ENCODE measurements around the gene ALDH7A1. TPM values are rescaled to one million over a fixed set of nuclear protein-coding genes. Genes with fewer than 3 reads are reported as not detected.

Gene ALDH7A1
- total RNA-seq, 1 donor, result 34.5 TPM

DNA sequence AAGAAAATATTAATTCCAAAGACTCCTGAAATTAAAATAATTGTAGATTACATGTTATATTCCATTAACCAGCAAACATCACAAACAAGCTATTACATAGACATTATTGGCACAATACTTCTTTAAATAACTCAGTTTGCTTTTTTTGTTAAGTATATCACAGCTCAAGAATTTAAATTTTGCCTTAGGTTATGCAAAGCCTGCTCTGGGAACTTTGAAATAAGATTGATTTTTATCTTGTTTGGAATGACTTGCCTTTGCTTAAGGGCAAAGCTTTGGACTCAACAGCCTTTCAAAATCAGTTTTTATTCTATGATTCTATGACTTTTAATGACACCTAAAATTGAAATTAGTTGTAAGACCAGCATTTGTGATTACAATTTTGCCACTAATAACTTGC is 78.2 kb downstream of the ALDH7A1 start:
- DNase-seq (ENCODE audit: low read depth), result peak; percentile 44
- H3K4me3 ChIP-seq (ENCODE audit: low read depth, low read length), result no peak overlapping the region
- no peak for TF ChIP-seq CTCF (IDR thresholded peaks at IDR 0.05; ENCODE audit: insufficient read depth, low read depth, low read length)

DNA sequence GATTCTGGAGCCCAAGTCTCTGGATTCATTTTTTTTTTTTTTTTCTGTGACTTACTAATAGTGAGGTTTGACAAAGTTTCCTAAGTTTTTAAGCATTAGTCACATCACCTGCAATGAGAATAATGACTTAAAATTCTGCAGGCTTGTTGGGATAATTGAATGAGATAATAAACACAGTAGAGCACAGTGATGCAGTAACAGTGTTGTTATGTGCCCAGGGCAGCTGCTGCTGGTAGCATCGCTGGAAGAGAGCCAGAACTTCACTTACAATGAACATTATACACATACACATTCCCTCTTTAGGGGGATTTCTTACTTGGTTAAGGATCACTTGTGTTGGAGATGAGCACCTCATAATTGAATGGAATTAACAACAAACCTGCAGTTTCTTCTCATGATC is 78.9 kb downstream of the ALDH7A1 start:
- DNase-seq (ENCODE audit: low read depth), result no peak
- H3K4me3 ChIP-seq (ENCODE audit: low read depth, low read length), result no peak overlapping the region
- no peak for TF ChIP-seq CTCF (IDR thresholded peaks at IDR 0.05; ENCODE audit: insufficient read depth, low read depth, low read length)

DNA sequence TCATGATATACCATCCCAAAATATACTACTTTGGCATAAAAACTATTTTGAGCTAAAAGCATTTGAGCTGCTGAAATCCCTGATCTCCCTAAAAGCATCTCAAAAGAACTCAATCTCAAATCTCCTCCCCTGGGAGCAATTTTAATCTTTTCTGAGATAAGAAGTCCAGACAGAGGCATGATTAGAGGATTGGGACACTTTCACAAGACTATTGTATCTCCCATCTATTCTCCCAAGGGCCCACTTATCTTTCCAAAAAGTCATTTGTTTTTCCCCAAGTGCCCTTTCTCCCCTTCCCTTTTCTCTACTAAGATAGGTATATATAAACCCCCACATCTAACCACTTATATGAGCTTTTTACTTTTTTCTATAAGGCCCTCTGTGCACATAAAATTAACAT is 79.7 kb downstream of the ALDH7A1 start:
- DNase-seq (ENCODE audit: low read depth), result no peak
- no peak overlapping the region for H3K4me3 ChIP-seq (ENCODE audit: low read depth, low read length)
- TF ChIP-seq CTCF (IDR thresholded peaks at IDR 0.05; ENCODE audit: insufficient read depth, low read depth, low read length), result no peak

DNA sequence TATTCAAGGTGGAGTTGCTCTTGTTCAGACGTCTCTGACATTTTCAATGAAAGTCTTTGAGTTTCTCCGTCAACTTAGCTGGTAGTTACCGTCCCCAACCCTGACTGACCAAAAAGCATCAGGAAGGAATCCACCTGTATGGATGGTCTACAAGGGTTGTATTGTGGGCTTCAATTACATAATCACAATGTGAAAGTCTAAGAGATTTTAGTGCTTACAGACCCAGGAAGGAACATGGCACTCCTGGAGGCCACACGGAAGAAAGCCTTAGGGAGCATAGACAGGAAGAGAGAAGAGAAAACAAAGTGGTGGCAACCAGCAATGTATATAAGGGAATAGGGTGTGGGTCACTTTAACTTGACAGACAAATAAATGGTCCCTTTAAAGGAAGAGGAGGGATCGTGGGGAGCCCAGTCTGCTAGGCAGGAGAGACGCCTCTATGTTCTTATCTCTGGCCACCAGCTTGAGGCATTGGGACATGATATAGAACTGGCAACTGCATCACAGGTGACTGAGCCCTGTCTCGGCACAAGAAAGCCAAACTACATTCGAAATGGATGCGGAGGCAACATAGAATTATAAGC is 80.4 kb downstream of the ALDH7A1 start:
- no peak for DNase-seq (ENCODE audit: low read depth)
- no peak for TF ChIP-seq CTCF (IDR thresholded peaks at IDR 0.05; ENCODE audit: insufficient read depth, low read depth, low read length)
- H3K4me3 ChIP-seq (ENCODE audit: low read depth, low read length), result no peak overlapping the region

GRCh38 chr5:126514131-126514557 is 80.9 kb downstream of the ALDH7A1 start:
- H3K4me3 ChIP-seq (ENCODE audit: low read depth, low read length), result no peak overlapping the region
- no peak for TF ChIP-seq CTCF (IDR thresholded peaks at IDR 0.05; ENCODE audit: insufficient read depth, low read depth, low read length)
- peak; percentile 59 for DNase-seq (ENCODE audit: low read depth)

GRCh38 chr5:126513703-126514102 is 81.3 kb downstream of the ALDH7A1 start:
- no peak for TF ChIP-seq CTCF (IDR thresholded peaks at IDR 0.05; ENCODE audit: insufficient read depth, low read depth, low read length)
- peak; percentile 65 for DNase-seq (ENCODE audit: low read depth)
- no peak overlapping the region for H3K4me3 ChIP-seq (ENCODE audit: low read depth, low read length)

- DNase-seq (ENCODE audit: low read depth), result no peak
- TF ChIP-seq CTCF (IDR thresholded peaks at IDR 0.05; ENCODE audit: insufficient read depth, low read depth, low read length), result no peak
- no peak overlapping the region for H3K4me3 ChIP-seq (ENCODE audit: low read depth, low read length)
Observed at GRCh38 chr5:126513302-126513701, 81.7 kb downstream of the ALDH7A1 start.
